ENCODE results near the gene DFFA.
"Not testable (repeated sequence)": the region's sequence is repeated elsewhere in the genome, so short reads cannot be mapped to it uniquely, and the experiment has no call there.

Gene DFFA

DNA sequence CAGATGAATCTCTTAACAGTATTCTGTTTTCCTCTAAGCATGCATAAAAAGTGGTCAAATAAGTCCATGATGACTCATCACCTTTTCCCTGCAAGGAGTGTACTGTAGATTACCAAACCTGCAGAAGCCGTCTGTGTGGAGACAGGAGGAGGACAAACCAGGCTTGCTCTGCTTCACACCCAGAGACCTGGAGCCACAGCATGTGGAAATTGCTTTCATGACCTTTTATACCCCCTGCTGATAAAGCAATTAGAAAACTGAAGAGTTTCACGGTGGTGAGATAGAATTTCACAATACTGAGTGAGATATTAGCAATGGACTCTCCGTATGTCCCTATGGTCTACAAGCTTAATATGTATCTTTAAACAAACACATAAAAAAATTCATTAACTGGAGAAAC, 13.1 kb downstream of the DFFA start:
- Mint-ChIP-seq H3K4me3 (no peak overlapping the region), H3K27me3 (ENCODE audit: low read depth) (no peaks in the 10 kb centered on the region), H3K36me3 (ENCODE audit: low read depth) (peaks cover 30% of the 10 kb centered on the region), H3K27ac (no peak overlapping the region), H3K4me1 (ENCODE audit: low read depth) (peaks cover 7% of the 10 kb centered on the region), H3K9me3 (no peaks in the 10 kb centered on the region)
- DNase-seq (ENCODE audit: low spot score): no peak

- no peak overlapping the region for H3K27ac Mint-ChIP-seq
- no peak overlapping the region for H3K4me3 Mint-ChIP-seq
- H3K27me3 Mint-ChIP-seq (ENCODE audit: low read depth): no peaks in the 10 kb centered on the region
- no peak for DNase-seq (ENCODE audit: low spot score)
- H3K9me3 Mint-ChIP-seq: no peaks in the 10 kb centered on the region
- H3K36me3 Mint-ChIP-seq (ENCODE audit: low read depth): peaks cover 23% of the 10 kb centered on the region
- peaks cover 7% of the 10 kb centered on the region for H3K4me1 Mint-ChIP-seq (ENCODE audit: low read depth)
Measured at GRCh38 chr1:10457875-10458274, 14.5 kb downstream of the DFFA start.

DNA sequence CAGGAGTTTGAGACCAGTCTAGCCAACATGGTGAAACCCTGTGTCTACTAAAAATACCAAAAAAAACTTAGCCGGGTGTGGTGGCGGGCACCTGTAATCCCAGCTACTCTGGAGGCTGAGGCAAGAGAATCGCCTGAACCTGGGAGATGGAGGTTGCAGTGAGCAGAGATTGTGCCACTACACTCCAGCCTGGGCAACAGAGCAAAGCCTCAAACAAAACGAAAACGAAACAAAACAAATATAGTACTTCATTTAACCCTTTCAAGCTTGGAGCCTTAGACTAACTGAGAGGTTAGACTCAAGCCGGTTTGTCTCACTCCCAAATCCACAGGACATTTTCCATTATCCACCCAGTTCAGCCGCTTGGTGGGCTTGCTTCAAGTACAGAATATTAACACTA, 14.9 kb downstream of the DFFA start:
- not testable (repeated sequence) for H3K27ac Mint-ChIP-seq

DNA sequence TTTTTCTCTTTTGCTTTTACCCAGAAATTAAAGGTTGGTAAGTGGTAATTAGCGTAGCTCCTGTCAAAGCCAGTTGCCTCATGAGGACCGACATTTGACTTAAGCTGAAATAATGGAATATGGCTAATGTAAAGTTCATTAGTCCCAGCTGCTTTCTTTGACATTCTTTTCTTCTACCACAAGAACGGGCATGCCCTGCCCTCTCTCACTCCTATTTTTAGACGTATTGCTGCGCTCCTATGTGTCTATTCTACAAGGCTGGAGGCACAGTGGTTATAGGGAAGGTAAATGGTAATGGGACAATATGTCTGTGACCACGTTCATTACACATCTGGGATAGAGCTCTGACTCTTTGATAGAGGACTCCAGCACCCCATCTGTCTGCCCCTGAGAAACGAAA, 15.7 kb downstream of the DFFA start:
- peaks cover 7% of the 10 kb centered on the region for H3K4me1 Mint-ChIP-seq (ENCODE audit: low read depth)
- no peak for DNase-seq (ENCODE audit: low spot score)
- H3K4me3 Mint-ChIP-seq: no peak overlapping the region
- H3K27me3 Mint-ChIP-seq (ENCODE audit: low read depth): no peaks in the 10 kb centered on the region
- H3K9me3 Mint-ChIP-seq: no peaks in the 10 kb centered on the region
- H3K36me3 Mint-ChIP-seq (ENCODE audit: low read depth): peaks cover 15% of the 10 kb centered on the region
- no peak overlapping the region for H3K27ac Mint-ChIP-seq

More for the DNA sequence above, 14.9 kb downstream of the DFFA start:
- H3K36me3 Mint-ChIP-seq (ENCODE audit: low read depth): peaks cover 19% of the 10 kb centered on the region
- not testable (repeated sequence) for H3K4me1 Mint-ChIP-seq (ENCODE audit: low read depth); DNase-seq (ENCODE audit: low spot score); H3K4me3 Mint-ChIP-seq; H3K27me3 Mint-ChIP-seq (ENCODE audit: low read depth); H3K9me3 Mint-ChIP-seq

DNA sequence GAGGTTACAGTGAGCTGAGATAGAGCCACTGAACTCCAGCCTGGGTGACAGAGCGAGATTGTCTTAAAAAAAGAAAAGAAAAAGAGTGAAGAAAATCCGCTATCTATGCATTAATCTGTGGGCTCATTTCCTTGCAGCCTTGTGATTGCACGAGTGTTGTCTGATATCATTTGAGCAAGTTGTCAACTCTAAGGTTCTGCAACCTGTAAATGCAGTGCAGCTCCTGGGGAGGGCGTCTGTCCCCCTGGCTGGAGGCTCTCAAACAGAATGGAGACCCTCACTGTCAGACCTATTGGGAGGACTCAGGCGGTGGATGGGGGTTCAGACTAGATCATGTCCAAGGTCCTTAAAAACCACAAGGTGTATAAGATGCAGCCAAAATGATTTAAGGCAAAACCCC, 16.3 kb downstream of the DFFA start:
- H3K27me3 Mint-ChIP-seq (ENCODE audit: low read depth): no peaks in the 10 kb centered on the region
- no peak overlapping the region for H3K27ac Mint-ChIP-seq
- H3K36me3 Mint-ChIP-seq (ENCODE audit: low read depth): peaks cover 9% of the 10 kb centered on the region
- H3K9me3 Mint-ChIP-seq: no peaks in the 10 kb centered on the region
- peaks cover 8% of the 10 kb centered on the region for H3K4me1 Mint-ChIP-seq (ENCODE audit: low read depth)
- H3K4me3 Mint-ChIP-seq: no peak overlapping the region
- DNase-seq (ENCODE audit: low spot score): no peak

DNA sequence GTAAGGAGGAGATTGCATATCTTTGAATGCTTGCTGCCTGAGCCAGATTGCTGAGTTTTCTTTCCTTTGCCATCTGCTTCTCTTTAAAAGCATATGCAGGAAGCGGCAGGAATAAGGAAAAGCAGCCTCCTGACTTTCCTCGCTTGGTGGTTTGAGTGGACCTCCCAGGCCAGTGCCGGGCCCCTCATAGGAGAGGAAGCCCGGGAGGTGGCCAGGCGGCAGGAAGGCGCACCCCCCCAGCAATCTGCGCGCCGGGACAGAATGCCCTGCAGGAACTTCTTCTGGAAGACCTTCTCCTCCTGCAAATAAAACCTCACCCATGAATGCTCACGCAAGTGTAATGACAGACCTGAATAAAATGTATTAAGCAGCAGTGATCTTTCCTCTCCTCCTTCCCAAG, 21.0 kb downstream of the DFFA start:
- Mint-ChIP-seq H3K4me1 (ENCODE audit: low read depth) (peaks cover 5% of the 10 kb centered on the region), H3K27me3 (ENCODE audit: low read depth) (no peaks in the 10 kb centered on the region), H3K9me3 (no peaks in the 10 kb centered on the region), H3K4me3 (no peak overlapping the region), H3K27ac (no peak overlapping the region), H3K36me3 (ENCODE audit: low read depth) (peaks cover 4% of the 10 kb centered on the region)
- no peak for DNase-seq (ENCODE audit: low spot score)

DNA sequence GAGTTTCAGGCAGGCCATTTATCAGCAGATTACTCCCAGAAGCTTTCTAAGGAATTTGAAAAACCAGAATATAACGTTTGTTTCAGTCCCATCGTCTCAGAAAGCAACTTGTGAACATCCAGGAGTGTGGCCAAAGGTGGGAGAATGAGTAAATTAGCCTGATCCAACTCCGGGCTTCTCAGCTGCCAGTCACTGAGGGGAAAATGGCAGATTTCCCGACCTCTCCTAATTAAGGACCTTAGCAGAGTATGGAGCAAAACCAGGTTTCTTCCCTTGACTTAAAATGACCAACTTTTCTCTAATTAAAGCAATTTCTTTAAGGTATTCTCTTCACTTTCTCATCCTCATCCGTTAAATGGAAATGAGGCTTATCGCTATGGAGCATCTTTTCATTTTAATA, 21.5 kb downstream of the DFFA start:
- H3K27me3 Mint-ChIP-seq (ENCODE audit: low read depth): no peaks in the 10 kb centered on the region
- no peak overlapping the region for H3K4me3 Mint-ChIP-seq
- H3K9me3 Mint-ChIP-seq: no peaks in the 10 kb centered on the region
- no peak for DNase-seq (ENCODE audit: low spot score)
- no peak overlapping the region for H3K27ac Mint-ChIP-seq
- peaks cover 3% of the 10 kb centered on the region for H3K4me1 Mint-ChIP-seq (ENCODE audit: low read depth)
- H3K36me3 Mint-ChIP-seq (ENCODE audit: low read depth): peaks cover 2% of the 10 kb centered on the region

DNA sequence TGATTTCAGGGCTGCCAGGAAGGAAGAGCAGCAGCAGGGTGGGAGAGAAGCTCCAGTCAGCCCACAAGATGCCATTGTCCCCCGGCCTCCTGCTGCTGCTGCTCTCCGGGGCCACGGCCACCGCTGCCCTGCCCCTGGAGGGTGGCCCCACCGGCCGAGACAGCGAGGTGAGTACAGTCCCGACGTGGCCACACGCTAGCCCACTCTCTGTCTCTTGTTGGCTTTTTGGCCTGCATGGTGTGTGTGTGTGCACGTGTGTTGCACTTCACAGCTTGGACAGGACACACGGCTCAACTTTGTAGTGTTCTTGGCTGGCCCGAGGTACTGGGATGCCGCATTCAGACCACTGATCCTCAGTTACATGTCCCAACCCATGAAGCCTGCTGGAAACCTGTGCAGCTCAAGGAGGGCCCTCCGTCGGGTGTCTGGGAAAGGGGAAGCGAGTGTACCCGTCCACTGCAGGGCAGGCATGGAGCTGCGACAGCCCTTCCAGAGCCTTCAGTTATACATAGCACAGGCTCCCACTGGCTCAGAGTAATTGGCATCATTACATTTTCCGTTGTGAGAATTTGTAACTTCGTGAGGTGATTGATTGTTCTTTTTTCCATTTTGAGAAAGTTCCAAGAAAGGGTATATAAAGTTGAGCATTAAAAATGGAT, 22.0 kb downstream of the DFFA start:
- Mint-ChIP-seq H3K27me3 (ENCODE audit: low read depth) (no peaks in the 10 kb centered on the region), H3K4me1 (ENCODE audit: low read depth) (peaks cover 3% of the 10 kb centered on the region), H3K36me3 (ENCODE audit: low read depth) (peaks cover 2% of the 10 kb centered on the region), H3K27ac (no peak overlapping the region), H3K9me3 (no peaks in the 10 kb centered on the region), H3K4me3 (no peak overlapping the region)
- no peak for DNase-seq (ENCODE audit: low spot score)

DNA sequence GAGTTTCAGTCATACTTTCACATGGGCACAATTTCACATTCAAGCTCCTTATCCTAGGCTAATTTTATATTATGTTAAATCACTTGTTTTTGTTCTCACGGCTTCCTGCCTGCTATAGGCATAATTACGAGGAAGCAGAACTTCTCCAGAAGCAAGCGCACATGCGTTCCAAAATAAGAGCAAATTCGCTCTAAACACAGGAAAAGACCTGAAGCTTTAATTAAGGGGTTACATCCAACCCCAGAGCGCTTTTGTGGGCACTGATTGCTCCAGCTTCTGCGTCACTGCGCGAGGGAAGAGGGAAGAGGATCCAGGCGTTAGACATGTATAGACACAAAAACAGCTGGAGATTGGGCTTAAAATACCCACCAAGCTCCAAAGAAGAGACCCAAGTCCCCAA, 22.6 kb downstream of the DFFA start, which contains the start of gene CORT:
CORT (plus strand) TSS at position 281 of the 400 bp plus-strand sequence. CDS start 193 bp downstream, outside the sequence.
- DNase-seq (ENCODE audit: low spot score): no peak
- Mint-ChIP-seq H3K27me3 (ENCODE audit: low read depth) (no peaks in the 10 kb centered on the region), H3K27ac (no peak within 1 kb of the TSS), H3K36me3 (ENCODE audit: low read depth) (peaks cover 2% of the 10 kb centered on the region), H3K9me3 (no peaks in the 10 kb centered on the region), H3K4me1 (ENCODE audit: low read depth) (peaks cover 3% of the 10 kb centered on the region), H3K4me3 (no peak within 1 kb of the TSS)

DNA sequence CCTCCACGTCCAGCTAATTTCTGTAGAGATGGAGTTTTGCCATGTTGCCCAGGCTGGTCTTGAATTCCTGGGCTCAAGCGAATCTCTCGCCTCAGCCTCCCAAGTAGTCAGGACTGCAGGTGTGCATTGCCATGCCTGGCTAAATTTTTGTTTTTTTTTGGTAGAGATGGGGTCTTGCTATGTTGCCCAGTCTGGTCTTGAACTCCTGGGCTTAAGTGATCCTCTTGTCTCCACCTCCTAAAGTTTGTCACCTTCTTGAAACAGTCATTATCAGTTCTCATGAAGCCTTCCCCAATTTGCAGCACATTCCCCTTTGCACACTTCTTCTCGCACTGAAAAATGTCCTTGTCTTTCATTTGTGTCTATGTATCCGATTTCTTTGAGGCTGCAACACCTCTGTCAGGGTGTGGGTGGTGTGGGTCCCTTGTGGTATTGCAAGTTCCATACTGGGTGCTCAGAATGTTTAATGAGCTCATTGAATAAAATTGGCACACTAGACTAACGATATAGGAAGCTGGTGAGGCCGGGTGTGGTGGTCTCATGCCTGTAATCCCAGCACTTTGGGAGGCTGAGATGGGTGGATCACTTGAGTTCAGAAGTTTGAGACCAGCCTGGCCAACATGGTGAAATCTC, 25.4 kb downstream of the DFFA start:
- no peak for DNase-seq (ENCODE audit: low spot score)
- Mint-ChIP-seq H3K9me3 (no peaks in the 10 kb centered on the region), H3K4me3 (no peak overlapping the region), H3K27ac (no peak overlapping the region), H3K27me3 (ENCODE audit: low read depth) (no peaks in the 10 kb centered on the region), H3K4me1 (ENCODE audit: low read depth) (peaks cover 3% of the 10 kb centered on the region), H3K36me3 (ENCODE audit: low read depth) (no peaks in the 10 kb centered on the region)

DNA sequence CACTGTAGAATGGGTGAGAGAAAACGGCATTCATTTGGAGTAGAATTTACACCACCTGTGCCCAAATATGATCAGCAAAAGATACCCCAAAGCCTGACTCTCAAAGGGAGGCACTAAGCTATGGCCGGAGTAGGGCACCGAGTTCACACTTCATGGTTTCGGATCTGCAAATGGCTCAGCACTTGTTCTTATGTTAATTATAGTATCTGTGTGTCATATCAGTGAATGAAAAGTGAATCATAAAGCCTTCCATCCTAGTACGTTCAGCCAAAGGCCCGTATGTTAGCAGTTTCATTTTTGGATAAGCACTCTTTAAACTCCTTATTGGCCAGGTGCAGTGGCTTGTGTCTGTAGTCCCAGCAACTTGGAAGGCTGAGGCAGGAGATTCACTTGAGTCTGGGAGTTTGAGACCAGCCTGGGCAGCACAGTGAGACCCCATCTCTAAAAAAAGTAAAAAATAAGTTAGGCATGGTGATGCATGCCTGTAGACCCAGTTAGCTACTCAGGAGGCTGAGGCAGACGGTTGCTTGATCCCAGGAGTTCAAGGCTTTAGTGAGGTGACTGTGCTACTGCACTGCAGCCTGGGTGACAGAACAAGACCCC, 27.4 kb downstream of the DFFA start:
- DNase-seq (ENCODE audit: low spot score): no peak
- H3K27ac Mint-ChIP-seq: no peak overlapping the region
- H3K36me3 Mint-ChIP-seq (ENCODE audit: low read depth): no peaks in the 10 kb centered on the region
- H3K9me3 Mint-ChIP-seq: no peaks in the 10 kb centered on the region
- no peaks in the 10 kb centered on the region for H3K4me1 Mint-ChIP-seq (ENCODE audit: low read depth)
- H3K27me3 Mint-ChIP-seq (ENCODE audit: low read depth): no peaks in the 10 kb centered on the region
- H3K4me3 Mint-ChIP-seq: no peak overlapping the region

DNA sequence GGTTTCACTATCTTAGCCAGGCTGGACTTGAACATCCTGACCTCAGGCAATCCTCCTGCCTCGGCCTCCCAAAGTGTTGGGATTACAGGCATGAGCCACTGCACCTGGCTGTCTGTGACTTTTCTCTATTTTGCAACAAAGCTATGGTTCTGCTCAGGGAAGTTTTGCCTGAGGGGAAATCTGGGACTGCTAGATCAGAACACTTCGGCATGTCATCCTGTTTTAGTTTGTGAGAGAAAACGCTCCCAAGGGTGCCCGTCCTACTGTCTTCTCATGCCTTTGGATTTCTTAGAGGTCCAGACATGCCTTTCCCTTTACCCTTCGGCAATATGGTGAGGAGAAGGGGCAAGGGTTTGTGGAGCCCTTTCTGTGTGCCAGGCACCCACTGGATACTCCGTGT, 28.1 kb downstream of the DFFA start:
- no peaks in the 10 kb centered on the region for H3K36me3 Mint-ChIP-seq (ENCODE audit: low read depth)
- no peaks in the 10 kb centered on the region for H3K4me1 Mint-ChIP-seq (ENCODE audit: low read depth)
- no peaks in the 10 kb centered on the region for H3K9me3 Mint-ChIP-seq
- no peak overlapping the region for H3K4me3 Mint-ChIP-seq
- no peaks in the 10 kb centered on the region for H3K27me3 Mint-ChIP-seq (ENCODE audit: low read depth)
- no peak for DNase-seq (ENCODE audit: low spot score)
- H3K27ac Mint-ChIP-seq: no peak overlapping the region

DNA sequence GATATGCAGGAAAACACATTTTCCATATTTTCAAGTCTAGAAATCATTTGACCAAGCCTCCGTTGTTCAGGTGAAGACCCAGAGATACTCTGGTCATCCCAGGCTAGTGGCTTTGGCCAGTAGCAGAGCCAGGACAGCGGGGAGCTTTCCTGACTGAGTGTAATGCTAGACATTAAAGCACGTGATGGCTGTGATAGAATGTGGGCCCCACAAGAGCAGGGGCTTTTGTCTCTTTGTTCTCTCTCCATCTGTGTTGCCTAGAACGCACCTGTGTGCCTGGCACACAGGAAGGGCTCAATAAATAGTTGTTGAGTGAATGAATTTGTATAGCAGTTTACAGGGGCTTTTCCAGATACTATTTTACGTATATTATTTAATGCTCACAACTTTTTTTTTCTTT, 31.5 kb downstream of the DFFA start:
- H3K9me3 Mint-ChIP-seq: no peaks in the 10 kb centered on the region
- H3K27ac Mint-ChIP-seq: no peak overlapping the region
- no peaks in the 10 kb centered on the region for H3K36me3 Mint-ChIP-seq (ENCODE audit: low read depth)
- no peak for DNase-seq (ENCODE audit: low spot score)
- no peaks in the 10 kb centered on the region for H3K27me3 Mint-ChIP-seq (ENCODE audit: low read depth)
- H3K4me1 Mint-ChIP-seq (ENCODE audit: low read depth): no peaks in the 10 kb centered on the region
- H3K4me3 Mint-ChIP-seq: no peak overlapping the region

DNA sequence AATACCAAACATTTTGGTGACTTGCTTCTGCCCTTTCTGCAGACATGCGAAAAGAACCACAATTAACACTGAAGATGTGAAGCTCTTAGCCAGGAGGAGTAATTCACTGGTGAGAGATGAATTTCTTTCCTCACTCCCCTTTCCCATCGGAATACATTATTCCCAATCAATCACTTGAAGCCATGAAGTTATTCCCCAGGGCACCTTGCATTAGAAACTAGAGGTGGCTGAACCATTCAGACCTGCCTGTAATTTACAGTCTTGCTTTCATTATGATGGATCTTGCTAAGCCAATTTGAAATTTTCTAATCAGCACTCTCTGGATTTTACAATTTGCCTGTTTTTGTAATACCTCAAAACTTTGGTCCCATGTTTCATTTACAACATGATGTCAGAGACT, 32.0 kb downstream of the DFFA start:
- Mint-ChIP-seq H3K4me1 (ENCODE audit: low read depth) (no peaks in the 10 kb centered on the region), H3K4me3 (no peak overlapping the region), H3K9me3 (no peaks in the 10 kb centered on the region), H3K36me3 (ENCODE audit: low read depth) (no peaks in the 10 kb centered on the region), H3K27ac (no peak overlapping the region), H3K27me3 (ENCODE audit: low read depth) (no peaks in the 10 kb centered on the region)
- no peak for DNase-seq (ENCODE audit: low spot score)

All from T-helper 2 cell treated with Interferon-gamma antibody and Interleukin-4, amounts not matched to agents 5 μg/mL and 100 μg/mL, for 36 hours (primary cell).